ENCODE measurements around the gene ADPRS. TPM values are rescaled to one million over a fixed set of nuclear protein-coding genes. Genes with fewer than 3 reads are reported as not detected.

The ADPRS gene
- total and polyA plus RNA-seq, 9 of the 15 experiments (the other 6 are each of a cell fraction or from before 2014, with no cell fraction given): 5.9 to 40.0 (median 27.4) TPM

DNA sequence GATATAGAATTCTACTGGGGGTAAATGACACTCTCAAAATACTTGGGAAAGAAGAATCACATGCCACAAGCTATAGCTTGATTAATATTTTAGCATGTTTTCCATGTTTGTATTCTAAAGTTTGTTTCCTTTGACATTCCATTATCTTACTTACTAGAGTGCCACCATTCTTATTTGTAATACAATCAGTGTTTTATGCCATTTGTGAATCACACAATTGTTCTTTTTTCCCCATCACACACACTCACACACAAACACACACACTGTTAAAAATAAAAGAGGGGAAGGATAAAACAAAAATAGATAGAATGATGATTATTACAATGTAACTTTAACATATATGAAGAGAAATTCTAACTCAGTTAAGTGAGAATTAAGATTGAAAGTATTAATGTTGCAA is 20.8 kb upstream of the ADPRS start:
- no peak for DNase-seq (ENCODE audit: extremely low read depth in 1 of 4, low spot score in 3 of 4)
- no peak overlapping the region for H3K4me2 ChIP-seq (ENCODE audit: insufficient read depth, low read length)
- CTCF ChIA-PET (ENCODE audit: low intra/inter-chr PET ratio): no interaction called here
- H2AFZ ChIP-seq (ENCODE audit: low read depth, low read length): no peak overlapping the region
- FAIRE-seq: no peak
- H3K27me3 ChIP-seq (ENCODE audit: control insufficient read depth in 2 of 2, insufficient read depth in 2 of 2, low read length in 2 of 2): no peaks in the 10 kb centered on the region
- H3K27ac ChIP-seq (ENCODE audit: extremely low read depth, low read depth, low read length): no peak overlapping the region
- H3K79me2 ChIP-seq (ENCODE audit: control insufficient read depth, insufficient read depth, low read length): no peaks in the 10 kb centered on the region
- no peak overlapping the region for H3K4me3 ChIP-seq
- in situ Hi-C loops (cut with MboI): no loop called here
- H4K20me1 ChIP-seq (replicated peaks; ENCODE audit: control insufficient read depth, insufficient read depth, low read length): no peaks in the 10 kb centered on the region
- no peaks in the 10 kb centered on the region for H3K9me3 ChIP-seq (replicated peaks; ENCODE audit: control insufficient read depth, insufficient read depth, low read depth, low read length)
- no peaks in the 10 kb centered on the region for H3K9me1 ChIP-seq (ENCODE audit: control insufficient read depth, insufficient read depth, low read length)
- ATAC-seq: no peak
- H3K4me1 ChIP-seq (replicated peaks in 1 of 2; ENCODE audit: control insufficient read depth in 2 of 2, insufficient read depth in 2 of 2, low read length in 2 of 2): no peaks in the 10 kb centered on the region
- H3K36me3 ChIP-seq (ENCODE audit: control insufficient read depth, insufficient read depth, low read length): no peaks in the 10 kb centered on the region
- intact Hi-C loops (cut with micrococcal nuclease): no loop called here
- BruUV-seq (replicated peaks): no TSS peak
- no peak overlapping the region for H3K9ac ChIP-seq (ENCODE audit: insufficient read depth in 1 of 2, low read depth in 2 of 2, low read length in 2 of 2)
- POLR2A ChIA-PET: no interaction called here
- TF ChIP-seq RFX1 (IDR thresholded peaks at IDR 0.05) (no peak), SRSF9 (IDR thresholded peaks at IDR 0.05; ENCODE audit: borderline replicate concordance, low read depth, low read length) (no peak), SMARCE1 (IDR thresholded peaks at IDR 0.05) (no peak), KLF1 (tag; IDR thresholded peaks at IDR 0.05) (no peak), TAF7 (tag; IDR thresholded peaks at IDR 0.05) (no peak), NFE2 (IDR thresholded peaks at IDR 0.05; ENCODE audit: low read depth) (no peak)
- TF ChIP-seq, protein P1, sequence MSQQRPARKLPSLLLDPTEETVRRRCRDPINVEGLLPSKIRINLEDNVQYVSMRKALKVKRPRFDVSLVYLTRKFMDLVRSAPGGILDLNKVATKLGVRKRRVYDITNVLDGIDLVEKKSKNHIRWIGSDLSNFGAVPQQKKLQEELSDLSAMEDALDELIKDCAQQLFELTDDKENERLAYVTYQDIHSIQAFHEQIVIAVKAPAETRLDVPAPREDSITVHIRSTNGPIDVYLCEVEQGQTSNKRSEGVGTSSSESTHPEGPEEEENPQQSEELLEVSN (IDR thresholded peaks at IDR 0.05; ENCODE audit: borderline replicate concordance in 1 of 2, extremely low read depth in 1 of 2, insufficient read depth in 1 of 2, insufficient read length in 1 of 2, low read depth in 1 of 2, low read length in 1 of 2, poor library complexity in 1 of 2, severe bottlenecking in 1 of 2): no peak
- TF ChIP-seq, protein P2, sequence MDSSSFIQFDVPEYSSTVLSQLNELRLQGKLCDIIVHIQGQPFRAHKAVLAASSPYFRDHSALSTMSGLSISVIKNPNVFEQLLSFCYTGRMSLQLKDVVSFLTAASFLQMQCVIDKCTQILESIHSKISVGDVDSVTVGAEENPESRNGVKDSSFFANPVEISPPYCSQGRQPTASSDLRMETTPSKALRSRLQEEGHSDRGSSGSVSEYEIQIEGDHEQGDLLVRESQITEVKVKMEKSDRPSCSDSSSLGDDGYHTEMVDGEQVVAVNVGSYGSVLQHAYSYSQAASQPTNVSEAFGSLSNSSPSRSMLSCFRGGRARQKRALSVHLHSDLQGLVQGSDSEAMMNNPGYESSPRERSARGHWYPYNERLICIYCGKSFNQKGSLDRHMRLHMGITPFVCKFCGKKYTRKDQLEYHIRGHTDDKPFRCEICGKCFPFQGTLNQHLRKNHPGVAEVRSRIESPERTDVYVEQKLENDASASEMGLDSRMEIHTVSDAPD (CRISPR knock-in tag; IDR thresholded peaks at IDR 0.05): no peak
- TF ChIP-seq, protein P3, sequence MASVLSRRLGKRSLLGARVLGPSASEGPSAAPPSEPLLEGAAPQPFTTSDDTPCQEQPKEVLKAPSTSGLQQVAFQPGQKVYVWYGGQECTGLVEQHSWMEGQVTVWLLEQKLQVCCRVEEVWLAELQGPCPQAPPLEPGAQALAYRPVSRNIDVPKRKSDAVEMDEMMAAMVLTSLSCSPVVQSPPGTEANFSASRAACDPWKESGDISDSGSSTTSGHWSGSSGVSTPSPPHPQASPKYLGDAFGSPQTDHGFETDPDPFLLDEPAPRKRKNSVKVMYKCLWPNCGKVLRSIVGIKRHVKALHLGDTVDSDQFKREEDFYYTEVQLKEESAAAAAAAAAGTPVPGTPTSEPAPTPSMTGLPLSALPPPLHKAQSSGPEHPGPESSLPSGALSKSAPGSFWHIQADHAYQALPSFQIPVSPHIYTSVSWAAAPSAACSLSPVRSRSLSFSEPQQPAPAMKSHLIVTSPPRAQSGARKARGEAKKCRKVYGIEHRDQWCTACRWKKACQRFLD (CRISPR knock-in tag; IDR thresholded peaks at IDR 0.05): no peak
- TF ChIP-seq, protein P4, sequence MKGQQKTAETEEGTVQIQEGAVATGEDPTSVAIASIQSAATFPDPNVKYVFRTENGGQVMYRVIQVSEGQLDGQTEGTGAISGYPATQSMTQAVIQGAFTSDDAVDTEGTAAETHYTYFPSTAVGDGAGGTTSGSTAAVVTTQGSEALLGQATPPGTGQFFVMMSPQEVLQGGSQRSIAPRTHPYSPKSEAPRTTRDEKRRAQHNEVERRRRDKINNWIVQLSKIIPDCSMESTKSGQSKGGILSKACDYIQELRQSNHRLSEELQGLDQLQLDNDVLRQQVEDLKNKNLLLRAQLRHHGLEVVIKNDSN (CRISPR knock-in tag; IDR thresholded peaks at IDR 0.05): no peak
- TF ChIP-seq, protein P5, sequence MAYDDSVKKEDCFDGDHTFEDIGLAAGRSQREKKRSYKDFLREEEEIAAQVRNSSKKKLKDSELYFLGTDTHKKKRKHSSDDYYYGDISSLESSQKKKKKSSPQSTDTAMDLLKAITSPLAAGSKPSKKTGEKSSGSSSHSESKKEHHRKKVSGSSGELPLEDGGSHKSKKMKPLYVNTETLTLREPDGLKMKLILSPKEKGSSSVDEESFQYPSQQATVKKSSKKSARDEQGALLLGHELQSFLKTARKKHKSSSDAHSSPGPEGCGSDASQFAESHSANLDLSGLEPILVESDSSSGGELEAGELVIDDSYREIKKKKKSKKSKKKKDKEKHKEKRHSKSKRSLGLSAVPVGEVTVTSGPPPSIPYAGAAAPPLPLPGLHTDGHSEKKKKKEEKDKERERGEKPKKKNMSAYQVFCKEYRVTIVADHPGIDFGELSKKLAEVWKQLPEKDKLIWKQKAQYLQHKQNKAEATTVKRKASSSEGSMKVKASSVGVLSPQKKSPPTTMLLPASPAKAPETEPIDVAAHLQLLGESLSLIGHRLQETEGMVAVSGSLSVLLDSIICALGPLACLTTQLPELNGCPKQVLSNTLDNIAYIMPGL (CRISPR knock-in tag; IDR thresholded peaks at IDR 0.05): no peak
